ENCODE results near the gene RALGPS2. TPM values are rescaled to one million over a fixed set of nuclear protein-coding genes. Genes with fewer than 3 reads are reported as not detected.

RALGPS2 gene
- polyA plus RNA-seq, 1 of the 3 experiments (the other 2 are of a cell fraction), result 5.1 TPM

GRCh38 chr1:178867670-178868069 is 142.6 kb downstream of the RALGPS2 start (continued):
- no peak for TF ChIP-seq FOSL2 (IDR thresholded peaks at IDR 0.05; ENCODE audit: borderline replicate concordance, low read depth)
- TF ChIP-seq, protein P1, sequence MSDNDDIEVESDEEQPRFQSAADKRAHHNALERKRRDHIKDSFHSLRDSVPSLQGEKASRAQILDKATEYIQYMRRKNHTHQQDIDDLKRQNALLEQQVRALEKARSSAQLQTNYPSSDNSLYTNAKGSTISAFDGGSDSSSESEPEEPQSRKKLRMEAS (IDR thresholded peaks at IDR 0.05; ENCODE audit: low read depth), result no peak
- no peak for TF ChIP-seq NFIC (IDR thresholded peaks at IDR 0.05; ENCODE audit: borderline replicate concordance)

- H3K4me2 ChIP-seq, result no peak overlapping the region
These were observed 143.7 kb downstream of the RALGPS2 start for GRCh38 chr1:178868706-178869105.

GRCh38 chr1:178869119-178869697 is 144.2 kb downstream of the RALGPS2 start:
- POLR2A ChIA-PET, result no interaction called here
- H3K27me3 ChIP-seq (ENCODE audit: insufficient read depth), result no peaks in the 10 kb centered on the region
- H3K4me1 ChIP-seq (ENCODE audit: control insufficient read depth in 1 of 2, insufficient read depth in 2 of 2, low read depth in 1 of 2, low read length in 1 of 2), result peaks cover 19 to 27% of the 10 kb centered on the region in 2 experiments; a peak in 3 of 4 replicates
- H3K27ac ChIP-seq (ENCODE audit: low read depth in 2 of 2, low read length in 1 of 2), result no peak overlapping the region
- no peak overlapping the region for H3K4me3 ChIP-seq (ENCODE audit: low read depth in 2 of 2, low read length in 1 of 2)
- H4K20me1 ChIP-seq (ENCODE audit: insufficient read depth), result no peaks in the 10 kb centered on the region
- peaks cover 3% of the 10 kb centered on the region for H3F3A ChIP-seq (replicated peaks; ENCODE audit: insufficient read depth)
- 88% methylated on average over 3 of the region's 3 CpGs for WGBS (ENCODE audit: low lambda C conversion rate)
- no peak for DNase-seq
- CTCF ChIA-PET, result interaction anchor here (3.3 kb wide), 1 partner anchor 133 kb away, joined by 13 read pairs; no protein-coding TSS in a partner anchor
- H3K36me3 ChIP-seq (replicated peaks in 1 of 2; ENCODE audit: control insufficient read depth in 1 of 2, insufficient read depth in 2 of 2, low read length in 1 of 2), result peaks cover 5 to 9% of the 10 kb centered on the region in 2 experiments
- no peaks in the 10 kb centered on the region for H3K9me2 ChIP-seq
- H3K4me2 ChIP-seq, result no peak overlapping the region
- no peaks in the 10 kb centered on the region for H3K9me3 ChIP-seq
- no peak overlapping the region for H2AFZ ChIP-seq (ENCODE audit: low read depth)
- H3K9ac ChIP-seq, result no peak overlapping the region
- no peaks in the 10 kb centered on the region for H3K79me2 ChIP-seq (ENCODE audit: insufficient read depth)
- TF ChIP-seq ZBTB33 (IDR thresholded peaks at IDR 0.05; ENCODE audit: borderline replicate concordance, low read depth) (no peak), GATA2 (CRISPR knock-in tag; IDR thresholded peaks at IDR 0.05) (no peak), SIN3A (IDR thresholded peaks at IDR 0.05; ENCODE audit: borderline replicate concordance, low read depth, low read length) (no peak), RCOR1 (IDR thresholded peaks at IDR 0.05; ENCODE audit: low read length) (no peak), FOSL2 (IDR thresholded peaks at IDR 0.05; ENCODE audit: borderline replicate concordance, low read depth) (no peak), NRF1 (IDR thresholded peaks at IDR 0.05; ENCODE audit: low read depth, low read length) (no peak)
- TF ChIP-seq, protein P2, sequence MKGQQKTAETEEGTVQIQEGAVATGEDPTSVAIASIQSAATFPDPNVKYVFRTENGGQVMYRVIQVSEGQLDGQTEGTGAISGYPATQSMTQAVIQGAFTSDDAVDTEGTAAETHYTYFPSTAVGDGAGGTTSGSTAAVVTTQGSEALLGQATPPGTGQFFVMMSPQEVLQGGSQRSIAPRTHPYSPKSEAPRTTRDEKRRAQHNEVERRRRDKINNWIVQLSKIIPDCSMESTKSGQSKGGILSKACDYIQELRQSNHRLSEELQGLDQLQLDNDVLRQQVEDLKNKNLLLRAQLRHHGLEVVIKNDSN (IDR thresholded peaks at IDR 0.05; ENCODE audit: borderline replicate concordance, low read depth), result no peak
- TF ChIP-seq, protein P1 (IDR thresholded peaks at IDR 0.05; ENCODE audit: low read depth), result no peak

More at GRCh38 chr1:178868706-178869105, 143.7 kb downstream of the RALGPS2 start:
- ChIA-PET POLR2A (no interaction called here), CTCF (interaction anchor here (3.3 kb wide), 1 partner anchor 134 kb away, joined by 13 read pairs; no protein-coding TSS in a partner anchor)
- Histone ChIP-seq H3F3A (replicated peaks; ENCODE audit: insufficient read depth) (peaks cover 3% of the 10 kb centered on the region), H2AFZ (ENCODE audit: low read depth) (no peak overlapping the region), H3K27ac (ENCODE audit: low read depth in 2 of 2, low read length in 1 of 2) (no peak overlapping the region), H3K4me1 (ENCODE audit: control insufficient read depth in 1 of 2, insufficient read depth in 2 of 2, low read depth in 1 of 2, low read length in 1 of 2) (peaks cover 19 to 27% of the 10 kb centered on the region in 2 experiments; a peak in 3 of 4 replicates), H3K9me2 (no peaks in the 10 kb centered on the region), H3K27me3 (ENCODE audit: insufficient read depth) (no peaks in the 10 kb centered on the region), H4K20me1 (ENCODE audit: insufficient read depth) (no peaks in the 10 kb centered on the region), H3K9me3 (no peaks in the 10 kb centered on the region), H3K4me3 (ENCODE audit: low read depth in 2 of 2, low read length in 1 of 2) (no peak overlapping the region), H3K36me3 (replicated peaks in 1 of 2; ENCODE audit: control insufficient read depth in 1 of 2, insufficient read depth in 2 of 2, low read length in 1 of 2) (peaks cover 5 to 6% of the 10 kb centered on the region in 2 experiments), H3K9ac (no peak overlapping the region), H3K79me2 (ENCODE audit: insufficient read depth) (no peaks in the 10 kb centered on the region)
- TF ChIP-seq CTCF (IDR thresholded peaks at IDR 0.05), result no peak
- TF ChIP-seq EP300 (IDR thresholded peaks at IDR 0.05; ENCODE audit: borderline replicate concordance in 1 of 2, low read depth in 1 of 2, low read length in 1 of 2), result no peak
- DNase-seq, result no peak
- WGBS (ENCODE audit: low lambda C conversion rate), result 89% methylated on average over 1 of the region's 1 CpG
